ENCODE measurements around the gene KCNK6.
"Not testable (repeated sequence)": the region's sequence is repeated elsewhere in the genome, so short reads cannot be mapped to it uniquely, and the experiment has no call there.

- TF ChIP-seq, protein P1, sequence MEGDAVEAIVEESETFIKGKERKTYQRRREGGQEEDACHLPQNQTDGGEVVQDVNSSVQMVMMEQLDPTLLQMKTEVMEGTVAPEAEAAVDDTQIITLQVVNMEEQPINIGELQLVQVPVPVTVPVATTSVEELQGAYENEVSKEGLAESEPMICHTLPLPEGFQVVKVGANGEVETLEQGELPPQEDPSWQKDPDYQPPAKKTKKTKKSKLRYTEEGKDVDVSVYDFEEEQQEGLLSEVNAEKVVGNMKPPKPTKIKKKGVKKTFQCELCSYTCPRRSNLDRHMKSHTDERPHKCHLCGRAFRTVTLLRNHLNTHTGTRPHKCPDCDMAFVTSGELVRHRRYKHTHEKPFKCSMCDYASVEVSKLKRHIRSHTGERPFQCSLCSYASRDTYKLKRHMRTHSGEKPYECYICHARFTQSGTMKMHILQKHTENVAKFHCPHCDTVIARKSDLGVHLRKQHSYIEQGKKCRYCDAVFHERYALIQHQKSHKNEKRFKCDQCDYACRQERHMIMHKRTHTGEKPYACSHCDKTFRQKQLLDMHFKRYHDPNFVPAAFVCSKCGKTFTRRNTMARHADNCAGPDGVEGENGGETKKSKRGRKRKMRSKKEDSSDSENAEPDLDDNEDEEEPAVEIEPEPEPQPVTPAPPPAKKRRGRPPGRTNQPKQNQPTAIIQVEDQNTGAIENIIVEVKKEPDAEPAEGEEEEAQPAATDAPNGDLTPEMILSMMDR (IDR thresholded peaks at IDR 0.05), result not testable (repeated sequence)
- not testable (repeated sequence) for TF ChIP-seq EZH2 (IDR thresholded peaks at IDR 0.05; ENCODE audit: borderline replicate concordance, insufficient read depth, low read depth, low read length, poor library complexity, severe bottlenecking)
These were observed 43.5 kb downstream of the KCNK6 start for GRCh38 chr19:38362946-38363688.
